Muscle of leg (tissue), 11 donors: ENCODE results near the gene DIO3. TPM values are rescaled to one million over a fixed set of nuclear protein-coding genes. Genes with fewer than 3 reads are reported as not detected.

Experiments used
- DNase-seq: peaks from one replicate; pipeline ENCODE4 v3.0.0; 2013
- H3K27ac ChIP-seq: one replicate; pipeline ENCODE4 v1.5.1; 2013; ENCODE audit warnings: mild to moderate bottlenecking, low read length, control low read depth
- H3K27me3 ChIP-seq: one replicate; pipeline ENCODE4 v1.6.1; 2013; ENCODE audit warnings: low read length; ENCODE audit not compliant: control insufficient read depth, insufficient read depth
- H3K36me3 ChIP-seq: one replicate; pipeline ENCODE4 v1.6.1; 2013; ENCODE audit warnings: low read length; ENCODE audit not compliant: control insufficient read depth, insufficient read depth
- H3K4me1 ChIP-seq: one replicate; pipeline ENCODE4 v1.6.1; 2013; ENCODE audit warnings: low read length; ENCODE audit not compliant: control insufficient read depth, insufficient read depth
- H3K4me3 ChIP-seq: one replicate; pipeline ENCODE4 v1.5.1; 2013; ENCODE audit warnings: low read length, control low read depth
- H3K9me3 ChIP-seq: replicated peaks from 2 replicates; pipeline ENCODE4 v1.6.1; 2013; ENCODE audit warnings: low read depth, low read length; ENCODE audit not compliant: control insufficient read depth
- WGBS: methylation state at CpG from one replicate; pipeline ENCODE4 v1.1.5; 2013; ENCODE audit warnings: missing lambda C conversion rate; ENCODE audit not compliant: insufficient coverage; 5-methylcytosine and 5-hydroxymethylcytosine counted together
- polyA plus RNA-seq, 8 donors: library from polyadenylated mRNA; unstranded; fragments of 120-200 nt; gene quantifications; one replicate each; pipeline versions ENCODE4 v1.2.1 to v1.2.3, GENCODE V29; 2013; ENCODE audit warnings: inconsistent platforms in 1 of 8, low replicate concordance in 1 of 8; ENCODE audit not compliant: insufficient read length in 8 of 8, insufficient read depth in 1 of 8
- total RNA-seq: library from RNA; stranded (reverse); fragments of 120-200 nt; gene quantifications from one replicate; pipeline ENCODE4 v1.2.4, GENCODE V29; 2013

Gene DIO3
- total and polyA plus RNA-seq, 9 donors = 2.9 to 7.0 (median 5.2) TPM

DNA sequence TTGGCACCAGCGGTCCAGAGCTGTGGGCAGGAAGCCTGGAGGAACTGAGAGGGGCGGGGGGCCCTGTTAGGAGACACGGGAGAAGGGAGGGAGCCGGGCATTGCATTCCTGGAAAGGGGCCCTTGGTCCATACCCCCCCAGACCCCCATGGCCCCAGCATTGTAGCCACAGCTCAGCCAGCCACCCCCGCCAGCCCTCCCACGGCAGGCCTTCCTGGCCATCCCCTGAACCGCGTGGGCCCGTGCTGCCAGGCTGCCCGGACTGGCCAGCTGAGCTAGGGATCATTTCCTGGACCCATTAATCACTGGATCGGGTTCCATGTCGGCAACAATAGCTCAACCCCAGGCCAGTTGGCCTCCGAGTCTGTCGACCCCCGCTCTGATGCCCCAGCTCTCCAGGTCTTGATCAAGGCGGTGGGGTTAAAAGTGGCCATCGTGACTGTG lies 39.8 kb upstream of the DIO3 start:
- H3K4me3 ChIP-seq = no peak overlapping the region
- WGBS = 48% methylated on average over 14 of the region's 17 CpGs
- H3K4me1 ChIP-seq = peaks cover 6% of the 10 kb centered on the region
- H3K27me3 ChIP-seq = peaks cover 2% of the 10 kb centered on the region
- H3K36me3 ChIP-seq = no peaks in the 10 kb centered on the region
- DNase-seq = no peak
- no peak overlapping the region for H3K27ac ChIP-seq
- H3K9me3 ChIP-seq = no peaks in the 10 kb centered on the region

DNA sequence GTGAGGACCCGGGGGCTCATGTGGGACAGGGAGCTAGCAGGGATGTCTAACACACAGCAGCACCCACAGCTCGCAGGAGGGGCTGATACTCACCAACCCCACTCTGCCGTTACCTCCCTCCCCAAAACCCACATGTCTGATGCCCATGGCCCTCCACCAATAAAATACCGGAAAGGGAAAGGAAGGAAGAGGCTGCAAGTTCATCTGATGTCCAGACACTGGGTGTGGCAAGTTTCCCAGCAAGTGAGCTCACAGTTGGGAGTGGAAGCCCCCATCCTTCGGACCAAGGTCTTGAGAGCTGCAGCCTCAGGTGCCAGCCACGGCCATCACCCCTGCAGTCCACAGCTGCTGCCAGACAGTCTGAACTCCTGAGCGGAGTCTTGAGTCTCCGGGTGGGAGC lies 39.3 kb upstream of the DIO3 start:
- Histone ChIP-seq H3K27ac (no peak overlapping the region), H3K4me3 (no peak overlapping the region), H3K27me3 (peaks cover 2% of the 10 kb centered on the region), H3K36me3 (no peaks in the 10 kb centered on the region), H3K4me1 (peaks cover 6% of the 10 kb centered on the region), H3K9me3 (no peaks in the 10 kb centered on the region)
- peak; percentile 19 for DNase-seq
- 70% methylated on average over 4 of the region's 8 CpGs for WGBS

DNA sequence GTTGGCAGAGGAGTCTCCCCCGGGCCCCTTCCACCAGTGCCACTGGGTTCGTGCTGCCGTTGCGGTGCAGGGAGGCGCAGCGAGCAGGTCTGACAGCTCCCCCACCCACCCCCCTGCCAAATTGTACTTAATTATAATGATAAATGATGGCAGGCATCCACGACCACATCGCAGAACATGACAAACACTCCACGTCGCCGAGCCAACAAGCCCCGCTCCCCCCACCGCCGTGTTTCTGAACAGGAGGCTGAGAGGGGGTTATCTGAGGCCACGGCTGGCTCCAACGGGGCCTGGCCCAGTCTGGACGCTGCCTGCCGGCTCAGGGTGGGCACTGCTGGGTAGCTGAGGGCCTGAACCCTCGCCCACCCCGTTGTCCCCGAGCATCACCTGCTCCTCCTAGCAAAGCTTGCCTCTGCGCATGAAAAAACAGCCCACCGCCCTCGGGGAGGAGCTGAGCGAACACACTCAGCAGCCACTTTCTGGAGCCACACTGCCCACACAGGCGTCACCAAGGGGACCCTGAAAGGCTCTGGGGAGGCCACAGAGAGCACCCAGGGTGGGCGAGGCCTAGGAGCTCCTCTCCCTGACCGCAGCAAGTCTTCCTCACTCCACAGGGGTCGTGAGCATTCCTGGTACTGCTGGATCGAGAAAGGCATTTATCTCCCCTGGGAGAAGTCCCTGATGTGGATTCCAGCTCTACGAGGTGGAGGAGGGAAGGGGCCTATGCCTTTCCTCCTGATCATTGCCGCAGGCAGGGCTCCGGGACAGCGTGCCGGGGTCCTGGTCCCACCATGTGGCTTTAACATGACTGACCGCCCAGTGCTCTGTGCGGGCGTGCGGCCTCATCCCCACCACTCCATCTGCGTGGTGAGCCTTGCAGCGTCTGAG lies 35.4 kb upstream of the DIO3 start:
- H3K4me3 ChIP-seq = no peak overlapping the region
- DNase-seq = no peak
- no peaks in the 10 kb centered on the region for H3K4me1 ChIP-seq
- no peaks in the 10 kb centered on the region for H3K36me3 ChIP-seq
- H3K27ac ChIP-seq = no peak overlapping the region
- H3K27me3 ChIP-seq = peaks cover 2% of the 10 kb centered on the region
- 63% methylated on average over 22 of the region's 41 CpGs for WGBS
- no peaks in the 10 kb centered on the region for H3K9me3 ChIP-seq

DNA sequence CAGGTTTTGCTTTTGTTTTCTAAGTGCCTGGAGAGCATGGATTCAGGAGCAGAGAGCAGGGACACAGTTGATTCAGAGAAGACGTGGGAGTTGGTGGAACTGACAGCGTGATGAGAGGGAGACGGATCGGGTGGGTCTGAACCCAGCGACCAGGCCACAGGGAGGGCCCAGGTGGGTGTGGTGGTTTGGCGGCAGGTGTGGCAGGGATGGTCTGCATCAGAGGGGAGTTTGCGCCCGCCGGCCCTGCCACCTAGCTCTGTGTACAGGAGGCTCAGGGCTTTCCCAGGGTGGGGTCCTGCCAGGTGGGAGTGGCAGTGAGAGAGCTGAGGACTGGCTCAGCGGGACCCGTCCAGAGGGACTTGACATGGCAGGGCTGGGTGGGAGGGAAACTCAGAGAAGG lies 33.3 kb upstream of the DIO3 start:
- Histone ChIP-seq H3K9me3 (no peaks in the 10 kb centered on the region), H3K4me3 (no peak overlapping the region)
- 94% methylated on average over 11 of the region's 11 CpGs for WGBS

DNA sequence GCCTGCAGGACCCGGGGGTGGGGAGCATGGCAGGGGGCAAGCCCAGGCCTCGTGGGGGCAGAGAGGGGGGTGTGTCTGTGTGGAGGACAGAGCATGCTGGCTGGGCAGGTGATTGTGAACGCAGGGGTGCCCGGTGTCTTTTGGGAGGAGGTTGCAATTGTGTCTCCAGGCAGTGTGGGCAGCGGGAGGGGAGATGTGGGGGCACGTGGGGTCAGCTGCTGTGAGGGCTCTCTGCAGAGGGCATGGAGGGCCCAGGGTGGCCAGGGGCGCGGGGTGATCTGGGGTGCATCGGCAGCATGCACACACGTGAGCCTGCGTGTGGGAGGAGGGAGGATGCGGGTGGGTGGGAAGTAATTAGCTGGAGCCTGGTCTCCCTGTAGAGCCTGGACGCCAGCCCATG lies 32.2 kb upstream of the DIO3 start:
- Histone ChIP-seq H3K4me1 (no peaks in the 10 kb centered on the region), H3K9me3 (no peaks in the 10 kb centered on the region), H3K27ac (no peak overlapping the region), H3K36me3 (no peaks in the 10 kb centered on the region), H3K4me3 (no peak overlapping the region), H3K27me3 (peaks cover 2% of the 10 kb centered on the region)
- WGBS = 62% methylated on average over 4 of the region's 13 CpGs
- DNase-seq = no peak

More for the DNA sequence above, 33.3 kb upstream of the DIO3 start:
- DNase-seq = no peak
- H3K36me3 ChIP-seq = no peaks in the 10 kb centered on the region
- no peaks in the 10 kb centered on the region for H3K4me1 ChIP-seq
- no peak overlapping the region for H3K27ac ChIP-seq
- peaks cover 2% of the 10 kb centered on the region for H3K27me3 ChIP-seq

DNA sequence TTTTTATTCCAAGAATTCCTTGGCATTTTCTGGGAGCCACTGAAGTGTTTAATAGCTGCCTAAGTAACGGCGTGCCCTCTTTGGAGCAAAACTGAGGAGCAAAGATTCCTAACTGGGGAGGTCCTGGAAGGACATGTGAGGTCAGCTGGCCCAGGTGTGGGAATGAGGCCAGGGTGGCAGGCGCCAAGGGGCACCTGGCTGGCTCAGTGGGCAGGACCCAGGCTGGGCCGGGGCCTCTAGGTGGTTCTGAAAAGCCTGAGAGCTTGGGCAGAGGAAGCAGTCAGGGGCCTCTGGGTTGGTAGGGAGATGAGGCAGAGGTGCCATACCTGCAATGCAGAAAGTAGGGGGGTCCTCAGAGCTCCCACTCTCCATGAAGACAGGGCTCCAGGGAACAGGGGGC lies 27.1 kb upstream of the DIO3 start:
- H3K4me3 ChIP-seq = no peak overlapping the region
- H3K36me3 ChIP-seq = no peaks in the 10 kb centered on the region
- H3K4me1 ChIP-seq = no peaks in the 10 kb centered on the region
- peaks cover 4% of the 10 kb centered on the region for H3K27me3 ChIP-seq
- H3K9me3 ChIP-seq = no peaks in the 10 kb centered on the region
- no peak overlapping the region for H3K27ac ChIP-seq
- no peak for DNase-seq
- 83% methylated on average over 3 of the region's 4 CpGs for WGBS

DNA sequence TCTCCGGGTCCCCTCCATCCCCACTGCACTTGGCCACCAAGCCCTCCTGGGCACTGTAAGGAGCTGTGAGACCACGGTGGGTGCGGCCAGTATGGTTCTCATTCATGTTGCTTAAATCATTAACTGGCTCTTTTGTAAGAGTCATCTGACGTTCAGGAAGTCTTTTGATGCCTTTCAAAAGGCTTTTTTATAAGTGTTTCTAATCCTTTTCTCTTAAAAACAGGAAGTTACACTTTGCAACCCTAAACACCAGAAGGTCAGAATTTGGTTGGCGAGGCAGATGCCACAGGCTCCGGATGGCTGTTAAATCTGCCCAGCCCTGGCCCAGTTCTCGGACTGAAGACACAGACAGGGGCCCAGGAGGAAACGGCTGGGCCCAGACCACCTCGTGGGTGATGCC lies 26.1 kb upstream of the DIO3 start:
- Histone ChIP-seq H3K27me3 (peaks cover 6% of the 10 kb centered on the region), H3K9me3 (no peaks in the 10 kb centered on the region), H3K27ac (no peak overlapping the region), H3K36me3 (no peaks in the 10 kb centered on the region), H3K4me3 (no peak overlapping the region), H3K4me1 (no peaks in the 10 kb centered on the region)
- no peak for DNase-seq
- WGBS = 45% methylated on average over 6 of the region's 9 CpGs

DNA sequence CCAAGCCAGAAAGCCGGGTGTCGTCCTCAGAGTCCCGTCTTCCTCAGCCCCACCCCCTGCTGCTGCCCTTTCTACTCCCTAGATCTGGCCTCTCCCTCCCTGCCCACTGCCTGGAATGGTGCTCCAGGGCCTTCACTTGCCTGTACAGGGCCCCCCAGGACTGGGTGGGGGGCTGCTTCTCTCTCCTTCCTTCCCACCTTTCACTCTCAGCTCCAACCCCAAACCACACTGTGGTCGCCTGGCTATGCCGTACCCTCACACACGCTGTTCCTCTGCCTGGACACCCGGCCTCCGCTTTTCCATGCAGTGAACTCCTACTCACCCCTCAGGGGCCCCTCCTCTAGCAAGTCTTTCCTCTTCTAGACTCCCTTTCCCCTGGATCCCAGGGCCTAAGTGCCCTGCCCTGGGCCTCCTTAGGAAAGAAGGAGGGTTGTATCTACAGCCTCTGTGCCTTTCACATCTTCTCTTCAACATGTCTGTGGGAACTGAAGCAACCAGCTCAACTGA lies 25.5 kb upstream of the DIO3 start:
- Histone ChIP-seq H3K9me3 (no peaks in the 10 kb centered on the region), H3K27ac (no peak overlapping the region), H3K4me1 (no peaks in the 10 kb centered on the region), H3K36me3 (no peaks in the 10 kb centered on the region), H3K4me3 (no peak overlapping the region), H3K27me3 (peaks cover 6% of the 10 kb centered on the region)
- 55% methylated on average over 7 of the region's 8 CpGs for WGBS
- no peak for DNase-seq

DNA sequence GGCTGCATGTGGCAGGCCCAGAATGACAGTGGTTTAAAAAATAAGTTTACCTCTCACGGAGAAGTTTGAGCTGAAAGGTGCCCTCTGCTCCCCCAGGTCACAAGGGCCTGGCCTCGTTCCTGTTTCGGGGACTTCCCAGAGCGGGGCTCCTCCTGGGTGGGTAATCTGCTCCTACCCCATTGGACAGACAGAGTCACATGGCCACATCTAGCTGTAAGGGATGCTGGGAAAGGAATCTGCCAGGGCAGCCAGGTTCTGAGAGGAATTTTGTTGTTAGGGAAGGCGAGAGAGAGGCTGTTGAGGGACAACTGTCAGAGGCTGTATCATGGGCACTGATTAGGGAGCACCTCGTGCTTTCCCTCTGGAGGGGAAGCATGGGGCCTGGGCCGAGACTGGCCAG lies 24.0 kb upstream of the DIO3 start:
- no peak for DNase-seq
- Histone ChIP-seq H3K36me3 (no peaks in the 10 kb centered on the region), H3K4me1 (no peaks in the 10 kb centered on the region), H3K4me3 (no peak overlapping the region), H3K9me3 (no peaks in the 10 kb centered on the region), H3K27me3 (peaks cover 4% of the 10 kb centered on the region), H3K27ac (no peak overlapping the region)
- 72% methylated on average over 3 of the region's 7 CpGs for WGBS

DNA sequence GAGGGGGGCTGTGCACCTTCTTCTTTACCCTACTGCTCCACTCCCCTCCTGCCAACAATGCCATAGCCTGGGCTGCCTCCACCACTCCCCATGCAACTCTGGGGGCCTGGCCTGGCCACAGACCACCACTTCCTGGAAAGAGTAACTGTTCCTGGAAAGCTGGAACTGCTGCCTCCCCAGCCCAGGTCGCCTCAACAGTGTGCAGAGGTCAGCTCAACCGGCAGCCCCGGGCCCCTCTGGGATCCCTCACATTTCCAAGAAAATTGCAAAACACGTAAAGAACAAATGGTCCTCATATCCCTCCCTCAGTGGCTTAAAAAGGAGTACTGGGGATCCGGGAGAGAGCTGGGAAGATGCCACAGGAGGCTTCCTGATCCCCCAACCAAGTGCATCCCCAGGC lies 22.4 kb upstream of the DIO3 start:
- H3K9me3 ChIP-seq = peaks cover 4% of the 10 kb centered on the region
- WGBS = 0% methylated on average over 1 of the region's 5 CpGs
- no peak overlapping the region for H3K4me3 ChIP-seq
- H3K4me1 ChIP-seq = no peaks in the 10 kb centered on the region
- peak; percentile 60 for DNase-seq
- no peak overlapping the region for H3K27ac ChIP-seq
- no peaks in the 10 kb centered on the region for H3K36me3 ChIP-seq
- peaks cover 4% of the 10 kb centered on the region for H3K27me3 ChIP-seq
